Right atrium auricular region (tissue), 2 donors: ENCODE data around the gene FOXP1. TPM values are rescaled to one million over a fixed set of nuclear protein-coding genes. Genes with fewer than 3 reads are reported as not detected.

Experiments
- DNase-seq: peaks from one replicate; pipeline ENCODE4 v3.0.0-alpha.2; 2019; ENCODE audit warnings: low spot score
- H3K27ac ChIP-seq, 2 donors: fragments of 200-600 bp; sonication (generic); 1 replicate in 1 of 2; 2 replicates in 1 of 2; pipeline ENCODE4 v1.5.1; 2016 to 2019
- H3K27me3 ChIP-seq, 2 donors: fragments of 200-600 bp; sonication (generic); one replicate each; pipeline versions ENCODE4 v1.5.1 to v1.6.0; 2017 to 2019
- H3K36me3 ChIP-seq: fragments of 200-600 bp; sonication (generic); one replicate; pipeline ENCODE4 v1.5.1; 2016
- H3K4me1 ChIP-seq, 2 donors: fragments of 200-600 bp; sonication (generic); one replicate each; pipeline versions ENCODE4 v1.5.1 to v1.6.0; 2017 to 2019
- H3K4me3 ChIP-seq, 2 donors: fragments of 200-600 bp; sonication (generic); 1 replicate in 1 of 2; 2 replicates in 1 of 2; pipeline ENCODE4 v1.5.1; 2017 to 2019; ENCODE audit warnings: mild to moderate bottlenecking in 1 of 2, moderate library complexity in 1 of 2
- H3K9me3 ChIP-seq, 2 donors: fragments of 200-600 bp; sonication (generic); one replicate each; pipeline ENCODE4 v1.5.1; 2019
- total RNA-seq, 2 donors: library from RNA; depleted of rRNA; stranded (reverse); fragments of >200 nt; gene quantifications; one replicate each; pipeline ENCODE4 v1.1.0, GENCODE V29; 2016
- TF ChIP-seq, protein P1 (sequence below), 2 donors: fragments of 200-600 bp; sonication (generic); IDR thresholded peaks; one replicate each; pipeline ENCODE4 v1.5.1; 2019; ENCODE audit warnings: antibody characterized with exemption in 2 of 2

FOXP1 gene
- total RNA-seq, 2 donors from 2014 or later, result 39.2 to 59.0 TPM

DNA sequence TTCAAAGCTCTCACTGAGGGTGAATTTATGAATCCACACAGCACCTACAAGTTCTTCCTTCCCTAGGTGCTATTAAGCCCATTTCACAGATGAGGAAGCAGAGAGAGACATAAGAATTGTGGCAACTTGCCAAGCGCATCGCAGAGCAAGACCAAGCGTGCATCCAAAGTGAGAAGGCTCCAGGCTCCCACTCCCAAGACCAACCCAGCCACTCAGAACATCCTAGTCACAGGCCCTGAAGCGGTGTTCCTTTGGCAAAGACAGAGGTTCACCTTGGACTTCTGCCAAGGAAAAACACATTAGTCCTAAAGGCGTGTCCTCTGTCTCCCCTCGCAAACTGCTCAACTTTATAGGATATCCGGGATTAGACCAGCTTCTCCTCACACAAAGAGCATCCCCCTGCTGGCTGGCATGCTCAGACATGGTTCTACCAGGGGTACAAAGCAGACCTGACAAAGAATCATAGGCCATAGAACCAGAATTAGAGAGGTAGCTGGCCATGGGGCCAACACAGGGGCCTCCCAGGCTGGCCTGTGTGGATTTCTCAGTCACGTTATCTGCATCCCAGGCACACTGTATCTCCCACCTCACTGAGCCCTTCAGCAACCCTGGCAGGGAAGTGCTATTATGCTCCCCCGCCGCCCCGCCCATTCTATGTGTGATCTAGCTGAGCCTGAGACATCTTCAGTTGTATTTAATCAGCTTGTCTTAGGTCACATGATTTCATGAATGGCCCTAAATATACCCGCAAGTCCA is 160.2 kb downstream of the FOXP1 start:
- Histone ChIP-seq H3K36me3 (no peaks in the 10 kb centered on the region), H3K27ac (peak overlapping the region in 1 of 2 donors; percentile 17), H3K4me3 (no peak overlapping the region), H3K9me3 (no peaks in the 10 kb centered on the region), H3K27me3 (no peaks in the 10 kb centered on the region), H3K4me1 (peaks cover 0 to 15% of the 10 kb centered on the region in 2 donors)
- DNase-seq, result no peak
- TF ChIP-seq, protein P1, sequence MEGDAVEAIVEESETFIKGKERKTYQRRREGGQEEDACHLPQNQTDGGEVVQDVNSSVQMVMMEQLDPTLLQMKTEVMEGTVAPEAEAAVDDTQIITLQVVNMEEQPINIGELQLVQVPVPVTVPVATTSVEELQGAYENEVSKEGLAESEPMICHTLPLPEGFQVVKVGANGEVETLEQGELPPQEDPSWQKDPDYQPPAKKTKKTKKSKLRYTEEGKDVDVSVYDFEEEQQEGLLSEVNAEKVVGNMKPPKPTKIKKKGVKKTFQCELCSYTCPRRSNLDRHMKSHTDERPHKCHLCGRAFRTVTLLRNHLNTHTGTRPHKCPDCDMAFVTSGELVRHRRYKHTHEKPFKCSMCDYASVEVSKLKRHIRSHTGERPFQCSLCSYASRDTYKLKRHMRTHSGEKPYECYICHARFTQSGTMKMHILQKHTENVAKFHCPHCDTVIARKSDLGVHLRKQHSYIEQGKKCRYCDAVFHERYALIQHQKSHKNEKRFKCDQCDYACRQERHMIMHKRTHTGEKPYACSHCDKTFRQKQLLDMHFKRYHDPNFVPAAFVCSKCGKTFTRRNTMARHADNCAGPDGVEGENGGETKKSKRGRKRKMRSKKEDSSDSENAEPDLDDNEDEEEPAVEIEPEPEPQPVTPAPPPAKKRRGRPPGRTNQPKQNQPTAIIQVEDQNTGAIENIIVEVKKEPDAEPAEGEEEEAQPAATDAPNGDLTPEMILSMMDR (IDR thresholded peaks at IDR 0.05), result no peak

DNA sequence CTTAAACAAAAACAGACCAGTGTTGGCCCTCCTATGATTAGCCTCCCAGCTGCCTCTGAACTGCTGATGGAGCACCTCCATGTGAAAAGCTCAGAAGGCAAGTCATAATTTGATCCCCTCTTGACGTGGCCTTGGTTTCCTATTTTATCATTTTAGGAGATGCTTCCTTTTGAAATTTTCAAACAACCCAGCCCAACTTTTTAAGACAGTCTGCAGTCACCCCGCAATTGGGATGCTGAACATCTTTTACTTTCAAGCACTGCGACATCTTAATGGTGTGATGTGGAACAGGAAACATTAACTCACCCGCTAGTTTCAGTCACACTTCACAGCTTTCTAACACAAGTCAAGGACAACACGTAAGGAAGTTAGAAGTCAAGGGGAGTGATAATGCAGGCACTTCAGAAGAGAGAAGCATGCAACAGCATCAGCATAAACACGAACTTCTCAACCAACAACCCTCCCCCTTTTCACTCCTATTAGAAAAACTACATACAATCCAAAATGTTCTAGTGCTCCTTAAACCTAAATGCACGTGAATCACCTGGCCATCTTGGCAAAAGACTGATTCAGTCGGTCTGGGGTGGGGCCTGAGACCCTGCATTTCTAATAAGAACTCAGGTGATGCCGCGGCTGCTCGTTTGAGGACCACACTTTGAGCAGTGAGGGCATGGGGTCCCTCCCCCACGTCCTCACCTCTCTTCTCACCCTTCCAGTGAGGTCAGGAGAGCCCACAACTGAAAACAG is 161.5 kb downstream of the FOXP1 start:
- TF ChIP-seq, protein P1 (IDR thresholded peaks at IDR 0.05), result no peak
- Histone ChIP-seq H3K4me1 (peaks cover 0 to 10% of the 10 kb centered on the region in 2 donors), H3K4me3 (no peak overlapping the region), H3K9me3 (no peaks in the 10 kb centered on the region), H3K27me3 (no peaks in the 10 kb centered on the region), H3K36me3 (no peaks in the 10 kb centered on the region), H3K27ac (no peak overlapping the region)
- DNase-seq, result no peak

GRCh38 chr3:71421475-71421819 is 162.1 kb downstream of the FOXP1 start:
- H3K4me1 ChIP-seq, result peaks cover 0 to 10% of the 10 kb centered on the region in 2 donors
- H3K9me3 ChIP-seq, result no peaks in the 10 kb centered on the region
- no peaks in the 10 kb centered on the region for H3K27me3 ChIP-seq
- no peak for DNase-seq
- TF ChIP-seq, protein P1 (IDR thresholded peaks at IDR 0.05), result no peak
- H3K27ac ChIP-seq, result no peak overlapping the region
- no peak overlapping the region for H3K4me3 ChIP-seq
- no peaks in the 10 kb centered on the region for H3K36me3 ChIP-seq

GRCh38 chr3:71419369-71419768 is 164.2 kb downstream of the FOXP1 start:
- Histone ChIP-seq H3K27ac (no peak overlapping the region), H3K9me3 (no peaks in the 10 kb centered on the region), H3K4me1 (peaks cover 0 to 10% of the 10 kb centered on the region in 2 donors), H3K36me3 (no peaks in the 10 kb centered on the region), H3K27me3 (no peaks in the 10 kb centered on the region), H3K4me3 (no peak overlapping the region)
- TF ChIP-seq, protein P1 (IDR thresholded peaks at IDR 0.05), result no peak
- DNase-seq, result no peak

GRCh38 chr3:71417791-71418190 is 165.7 kb downstream of the FOXP1 start:
- TF ChIP-seq, protein P1 (IDR thresholded peaks at IDR 0.05), result no peak
- DNase-seq, result no peak
- no peaks in the 10 kb centered on the region for H3K27me3 ChIP-seq
- no peaks in the 10 kb centered on the region for H3K36me3 ChIP-seq
- H3K9me3 ChIP-seq, result no peaks in the 10 kb centered on the region
- no peak overlapping the region for H3K27ac ChIP-seq
- no peak overlapping the region for H3K4me3 ChIP-seq
- H3K4me1 ChIP-seq, result no peaks in the 10 kb centered on the region
